Erythroblast (primary cell): ENCODE results near the gene TRIM38.

Experiments used
- DNase-seq, 2 experiments: peaks; one replicate each; lab custom pipeline; 2025; lab: John Stamatoyannopoulos, UW
- GATA1 ChIP-seq: IDR thresholded peaks from 2 replicates; pipeline ENCODE4 v1.6.1; 2011; ENCODE audit warnings: low read depth, mild to moderate bottlenecking, control low read depth, low read length, moderate library complexity
- POLR2A ChIP-seq: IDR thresholded peaks from 2 replicates; pipeline ENCODE4 v1.6.1; 2011; ENCODE audit warnings: mild to moderate bottlenecking, low read length

The TRIM38 gene

DNA sequence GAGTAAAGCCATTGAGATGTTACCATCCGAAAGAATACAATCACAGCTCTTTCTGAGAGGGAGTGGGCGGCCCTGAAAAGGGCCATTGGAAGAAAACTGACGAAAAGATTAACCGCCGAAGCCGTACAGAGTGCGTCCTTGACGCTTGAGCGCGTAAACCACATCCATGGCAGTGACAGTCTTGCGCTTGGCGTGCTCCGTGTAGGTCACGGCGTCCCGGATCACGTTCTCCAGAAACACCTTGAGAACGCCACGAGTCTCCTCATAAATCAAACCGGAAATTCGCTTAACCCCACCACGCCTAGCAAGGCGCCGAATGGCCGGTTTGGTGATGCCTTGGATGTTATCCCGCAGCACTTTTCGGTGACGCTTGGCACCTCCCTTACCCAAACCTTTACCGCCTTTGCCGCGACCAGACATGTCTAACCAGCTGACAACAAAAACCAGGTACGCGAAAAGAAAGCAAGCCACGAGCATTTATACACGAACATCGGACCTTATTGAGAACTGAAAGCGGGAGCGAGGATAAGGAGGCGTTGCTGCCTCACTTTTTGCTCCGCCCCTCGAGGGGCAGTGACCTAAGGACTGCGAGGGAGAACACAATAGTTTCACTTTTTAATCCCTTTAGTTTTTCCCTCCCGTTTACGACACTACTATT lies 64.4 kb downstream of the TRIM38 start:
- no peak for TF ChIP-seq GATA1
- TF ChIP-seq POLR2A = peak; percentile 100
- peak; percentile 98 for DNase-seq

DNA sequence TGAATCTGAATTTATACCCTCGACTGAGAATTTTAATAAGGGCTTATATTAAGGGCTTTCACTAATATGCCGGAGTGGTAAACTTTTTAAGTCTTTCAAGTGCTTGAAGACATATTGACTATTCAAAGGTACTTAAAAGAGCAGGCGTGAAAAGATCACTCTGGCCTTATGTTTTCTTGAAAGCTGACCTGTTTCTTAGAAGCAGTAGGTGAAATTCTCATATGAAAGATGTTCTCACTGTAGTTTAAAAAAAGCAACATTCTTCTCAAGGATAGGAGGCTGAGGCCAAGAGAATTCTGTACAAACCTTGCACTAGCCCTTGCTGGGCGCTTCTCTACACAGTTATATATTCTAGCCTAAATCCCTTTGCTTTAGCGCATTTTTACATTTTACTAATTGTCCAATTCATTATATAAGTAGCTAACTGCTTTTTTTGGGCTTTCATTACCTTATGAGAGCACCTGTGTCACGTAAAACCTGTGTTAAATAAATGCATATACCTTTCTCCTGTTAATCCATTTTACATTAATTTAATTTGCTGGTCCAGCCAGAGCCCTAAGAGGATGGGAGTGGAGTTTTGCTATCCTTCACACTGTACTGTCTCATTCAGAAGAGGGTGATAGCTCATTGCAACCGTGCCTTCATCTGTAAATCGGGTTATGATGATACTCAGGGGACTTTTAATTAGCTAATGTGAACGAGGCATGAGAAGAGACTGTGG lies 65.0 kb downstream of the TRIM38 start:
- DNase-seq = no peak
- TF ChIP-seq POLR2A (no peak), GATA1 (no peak)

DNA sequence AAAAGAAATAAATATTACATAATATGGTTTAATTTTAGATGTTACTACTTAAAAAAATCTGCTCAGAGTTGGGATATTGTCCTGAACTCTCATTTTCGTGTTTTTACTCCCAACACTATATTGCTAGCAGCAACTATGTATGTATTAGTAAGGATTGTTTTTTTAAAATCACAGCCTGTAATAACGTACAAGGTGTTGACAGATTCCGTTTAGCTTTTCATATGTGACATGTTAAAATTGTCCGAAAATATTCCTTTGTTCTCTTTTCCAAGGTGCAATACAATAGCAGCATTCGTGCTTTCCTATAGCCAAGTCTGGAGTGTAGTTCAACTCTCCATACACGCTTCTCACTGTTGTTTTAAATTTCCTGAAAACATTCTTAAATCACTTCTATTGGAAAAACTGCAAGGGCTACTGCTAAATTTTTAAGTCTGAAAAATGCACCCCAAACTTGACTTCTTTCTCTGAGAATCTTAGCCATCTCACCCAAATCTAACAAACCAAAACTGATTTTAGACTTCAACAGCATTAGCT lies 65.7 kb downstream of the TRIM38 start:
- TF ChIP-seq POLR2A = no peak
- no peak for TF ChIP-seq GATA1
- DNase-seq = no peak

DNA sequence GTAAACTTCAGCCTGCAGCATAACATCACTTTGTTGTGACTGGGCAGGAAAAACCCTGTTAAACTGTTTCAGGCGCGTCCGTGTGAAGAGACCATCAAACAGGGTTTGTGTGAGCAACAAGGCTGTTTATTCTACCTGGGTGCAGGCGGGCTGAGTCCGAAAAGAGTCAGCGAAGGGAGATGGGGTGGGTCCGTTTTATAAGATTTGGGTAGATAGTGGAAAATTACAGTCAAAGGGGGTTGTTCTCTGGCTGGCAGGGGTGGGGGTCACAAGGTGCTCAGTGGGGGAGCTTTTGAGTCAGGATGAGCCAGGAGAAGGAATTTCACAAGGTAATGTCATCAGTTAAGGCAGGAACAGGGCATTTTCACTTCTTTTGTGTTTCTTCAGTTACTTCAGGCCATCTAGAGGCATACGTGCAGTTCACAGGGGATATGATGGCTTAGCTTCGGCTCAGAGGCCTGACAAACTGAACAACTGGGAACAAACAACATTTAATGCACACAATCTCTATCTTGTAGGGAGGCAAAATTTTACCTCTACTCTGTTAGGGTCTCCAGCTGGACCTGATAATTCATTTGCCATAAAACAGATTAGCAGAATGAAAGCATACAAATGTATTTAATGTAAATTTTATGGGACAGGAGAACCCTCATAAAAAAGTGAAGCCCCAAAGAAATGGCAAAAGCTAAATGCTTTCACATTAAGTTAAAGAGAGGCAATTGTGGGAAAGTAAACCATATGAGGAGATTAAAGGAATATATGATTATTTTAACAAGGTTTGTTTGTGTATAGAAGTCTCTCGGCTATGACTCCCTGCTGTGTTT lies 66.4 kb downstream of the TRIM38 start:
- no peak for DNase-seq
- TF ChIP-seq GATA1 (no peak), POLR2A (no peak)

DNA sequence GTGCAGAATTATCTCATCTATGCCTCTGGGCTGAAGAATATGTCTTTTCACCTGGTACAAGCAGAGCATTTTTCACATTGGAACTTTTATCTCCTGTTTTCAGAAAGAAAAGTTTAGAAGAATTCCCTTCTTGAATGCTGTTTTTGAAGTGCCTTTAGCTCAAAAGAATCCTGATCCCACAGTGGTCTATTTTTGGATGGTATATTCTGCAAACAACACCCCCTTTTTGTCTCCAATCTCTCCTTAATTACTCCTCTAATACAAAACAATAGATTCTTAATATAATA lies 66.9 kb downstream of the TRIM38 start:
- TF ChIP-seq GATA1 = no peak
- TF ChIP-seq POLR2A = no peak
- DNase-seq = no peak

DNA sequence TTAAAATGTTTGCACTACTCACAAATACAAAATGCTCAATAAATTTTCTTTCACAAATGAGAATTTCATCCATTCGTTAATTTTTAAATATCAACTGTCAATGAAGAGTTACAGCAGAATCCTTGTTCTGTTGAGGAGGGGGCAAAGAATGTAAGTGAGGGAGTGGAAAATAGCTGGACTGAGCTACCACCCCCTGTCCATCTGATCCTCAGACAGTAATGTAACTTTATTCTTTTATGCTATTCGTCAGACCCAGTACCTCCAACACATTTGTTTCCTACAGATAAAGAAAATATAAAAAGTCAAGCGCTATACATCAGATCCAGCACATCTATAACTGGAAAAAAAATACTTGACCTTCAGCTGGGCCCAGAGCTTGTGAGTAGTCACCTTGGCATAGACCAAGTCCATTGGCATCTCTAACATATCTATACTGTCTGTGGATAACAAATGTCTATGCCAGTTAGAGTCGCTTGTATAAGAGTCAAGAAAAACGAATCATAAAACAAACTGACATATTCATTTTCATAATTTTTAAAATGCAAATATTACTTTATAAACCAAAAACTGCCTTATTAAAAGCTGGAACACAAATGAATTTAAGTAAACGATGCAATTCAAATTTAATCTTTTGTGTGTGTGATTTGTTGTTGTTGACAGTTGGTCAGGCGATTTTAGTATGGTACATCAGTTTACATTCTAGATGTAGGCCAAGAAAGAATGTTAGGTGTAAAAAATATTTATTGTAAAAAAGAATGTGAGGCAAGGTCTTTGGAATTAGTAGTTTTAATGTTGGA lies 67.5 kb downstream of the TRIM38 start:
- peak in 1 of 2 experiments; percentile 65 for DNase-seq
- TF ChIP-seq POLR2A (peak; percentile 68), GATA1 (no peak)

DNA sequence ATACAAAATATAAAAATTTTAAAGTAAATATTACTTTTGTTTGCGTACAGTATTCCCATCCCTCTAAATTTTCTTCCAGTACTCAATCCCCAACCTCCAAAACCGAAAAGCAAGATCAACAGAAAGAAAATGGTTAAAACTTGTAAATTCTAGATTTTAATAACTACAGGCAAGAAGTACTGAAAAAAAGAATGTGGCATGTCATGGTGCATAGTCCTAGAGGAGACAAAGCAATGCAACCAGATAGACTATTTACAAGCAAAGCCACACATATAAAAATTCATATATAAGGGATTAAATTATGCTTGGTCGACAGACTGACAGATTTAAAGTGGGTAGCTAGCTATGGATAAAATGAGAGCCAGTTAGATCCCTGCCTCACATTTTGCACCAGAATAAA lies 68.1 kb downstream of the TRIM38 start:
- TF ChIP-seq POLR2A (no peak), GATA1 (no peak)
- peak; percentile 74 to 78 for DNase-seq

DNA sequence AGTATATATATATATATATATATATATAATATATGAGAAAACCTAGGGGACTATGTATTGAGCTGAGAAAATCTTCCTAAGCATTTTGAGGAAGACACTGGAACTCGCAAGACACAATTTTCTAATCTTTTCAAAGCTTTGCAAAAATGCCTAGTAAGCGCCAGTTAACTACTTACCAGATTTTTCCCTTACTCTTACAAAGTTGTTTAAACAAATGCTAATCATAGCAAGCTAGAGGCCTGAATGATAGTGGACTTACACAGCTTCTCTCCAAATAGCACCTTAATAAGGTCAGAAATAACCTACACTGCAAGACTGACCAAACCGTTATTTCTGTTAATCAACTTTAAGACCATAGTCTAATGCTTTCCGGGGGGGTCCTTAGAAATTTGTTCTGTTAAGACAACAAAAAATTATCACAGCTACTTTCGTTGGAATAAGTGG lies 68.6 kb downstream of the TRIM38 start:
- TF ChIP-seq GATA1 (no peak), POLR2A (no peak)
- peak; percentile 87 to 91 for DNase-seq

DNA sequence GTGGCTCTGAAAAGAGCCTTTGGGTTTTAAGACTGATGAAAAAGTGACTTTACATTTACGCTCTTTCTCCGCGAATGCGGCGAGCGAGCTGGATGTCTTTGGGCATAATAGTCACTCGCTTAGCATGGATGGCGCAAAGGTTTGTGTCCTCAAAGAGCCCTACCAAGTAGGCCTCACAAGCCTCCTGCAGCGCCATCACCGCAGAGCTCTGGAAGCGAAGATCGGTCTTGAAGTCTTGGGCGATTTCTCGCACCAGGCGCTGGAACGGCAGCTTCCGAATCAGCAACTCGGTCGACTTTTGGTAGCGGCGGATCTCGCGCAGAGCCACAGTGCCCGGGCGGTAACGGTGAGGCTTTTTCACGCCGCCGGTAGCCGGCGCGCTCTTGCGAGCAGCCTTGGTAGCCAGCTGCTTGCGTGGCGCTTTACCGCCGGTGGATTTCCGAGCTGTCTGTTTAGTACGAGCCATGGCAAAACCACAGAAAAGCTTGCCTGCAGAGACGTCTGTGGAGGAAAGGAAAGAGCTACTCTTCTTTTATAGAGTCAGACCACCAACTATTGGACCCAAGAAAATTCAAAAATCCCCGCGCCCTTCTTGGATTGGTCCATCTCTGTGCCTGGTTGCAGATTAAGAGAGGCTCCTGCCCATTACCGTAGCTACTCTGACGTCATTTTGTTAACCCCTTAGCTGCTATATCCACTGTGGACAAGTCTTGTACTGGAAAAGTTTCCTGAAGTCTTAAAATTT lies 69.2 kb downstream of the TRIM38 start:
- TF ChIP-seq GATA1 (no peak), POLR2A (peak; percentile 100)
- DNase-seq = peak; percentile 97 to 98

DNA sequence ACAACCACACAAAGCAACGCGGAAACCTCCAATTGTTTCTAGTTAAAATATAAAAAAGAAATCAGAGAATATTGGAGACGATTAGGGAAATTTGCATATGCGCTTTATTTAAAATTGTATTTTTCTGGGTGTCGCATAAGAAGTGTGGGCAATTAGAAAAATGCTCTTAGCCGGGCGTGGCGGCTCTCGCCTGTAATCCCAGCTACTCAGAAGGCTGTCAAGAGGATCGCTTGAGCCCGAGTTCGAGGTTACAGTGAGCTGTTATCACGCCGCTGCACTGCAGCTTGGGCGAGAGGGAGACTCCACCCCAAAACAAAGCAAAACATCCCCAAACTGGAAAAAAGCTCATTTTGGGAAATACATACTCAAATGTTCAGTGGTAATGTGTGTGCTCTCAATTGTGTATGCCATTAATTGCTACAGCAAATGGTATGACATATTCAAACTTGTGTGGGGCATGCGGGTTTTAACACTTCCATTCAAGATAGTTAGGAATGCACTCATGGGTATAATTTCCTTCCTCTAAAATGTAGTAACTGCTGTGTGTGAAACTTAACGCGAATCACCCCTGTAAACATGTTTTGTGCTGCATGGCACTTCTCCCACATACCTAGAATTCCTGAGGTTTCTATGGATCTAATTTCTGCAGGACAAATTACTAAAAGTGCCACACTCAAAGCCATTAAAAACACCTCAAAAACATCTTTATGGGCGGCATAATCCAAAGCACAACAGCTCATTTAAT lies 69.9 kb downstream of the TRIM38 start:
- DNase-seq = peak; percentile 90 to 91
- TF ChIP-seq GATA1 (no peak), POLR2A (no peak)

DNA sequence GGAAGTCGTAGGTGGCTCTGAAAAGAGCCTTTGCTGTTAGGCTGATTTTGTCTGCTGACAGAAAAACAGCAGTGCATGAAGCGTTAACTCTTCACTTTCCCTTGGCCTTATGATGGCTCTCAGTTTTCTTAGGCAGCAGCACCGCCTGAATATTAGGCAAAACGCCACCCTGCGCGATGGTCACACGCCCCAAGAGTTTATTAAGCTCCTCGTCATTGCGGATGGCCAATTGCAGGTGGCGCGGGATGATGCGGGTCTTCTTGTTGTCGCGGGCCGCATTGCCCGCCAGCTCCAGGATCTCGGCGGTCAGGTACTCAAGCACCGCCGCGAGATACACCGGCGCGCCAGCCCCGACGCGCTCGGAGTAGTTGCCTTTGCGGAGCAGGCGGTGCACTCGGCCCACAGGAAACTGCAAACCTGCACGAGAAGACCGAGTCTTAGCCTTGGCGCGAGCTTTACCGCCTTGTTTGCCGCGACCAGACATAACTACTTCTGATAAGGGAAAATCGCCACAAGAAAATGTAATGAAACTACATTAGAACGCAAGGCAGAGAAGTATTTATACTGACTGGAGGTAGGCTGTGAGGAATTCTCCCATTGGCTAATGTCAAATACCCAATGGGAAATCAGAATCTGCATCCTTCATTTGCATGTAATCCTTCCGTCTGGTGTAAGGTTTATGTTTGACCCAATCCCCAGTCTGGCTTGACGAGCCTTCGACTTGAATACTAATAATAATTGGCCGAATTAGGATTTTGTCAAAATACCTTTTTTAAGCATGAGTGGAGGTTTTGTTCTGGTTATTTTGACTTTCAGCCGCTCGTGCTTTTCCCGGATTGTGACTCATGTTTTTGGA lies 70.7 kb downstream of the TRIM38 start:
- DNase-seq = peak; percentile 95 to 97
- TF ChIP-seq POLR2A = peak; percentile 100
- no peak for TF ChIP-seq GATA1
